Neural cell (in vitro differentiated cells): Measurements from ENCODE around the gene PTK6.

Experiments used
- CTCF ChIP-seq: fragments of 450-650 bp; IDR thresholded peaks from 2 replicates; pipeline ENCODE4 v1.5.1; 2014; ENCODE audit warnings: antibody characterized with exemption, mild to moderate bottlenecking, moderate library complexity; ENCODE audit not compliant: poor library complexity, severe bottlenecking
- EP300 ChIP-seq: fragments of 450-650 bp; conservative IDR thresholded peaks from 2 replicates; pipeline ENCODE4 v1.6.1; 2014; ENCODE audit warnings: antibody characterized with exemption, mild to moderate bottlenecking, moderate library complexity; ENCODE audit not compliant: poor library complexity, severe bottlenecking
- EZH2 ChIP-seq: fragments of 200-600, 300-800 bp; shearing (Covaris generic), sonication (generic); IDR thresholded peaks from 2 replicates; pipeline ENCODE4 v1.6.1; 2014; ENCODE audit warnings: antibody characterized with exemption, low read length, borderline replicate concordance, mild to moderate bottlenecking; ENCODE audit not compliant: insufficient read depth, poor library complexity, severe bottlenecking
- MXI1 ChIP-seq: fragments of 450-650 bp; conservative IDR thresholded peaks from 2 replicates; pipeline ENCODE4 v1.6.1; 2014; ENCODE audit warnings: antibody characterized with exemption, mild to moderate bottlenecking; ENCODE audit not compliant: poor library complexity, severe bottlenecking
- POLR2AphosphoS5 ChIP-seq: IDR thresholded peaks from 2 replicates; pipeline ENCODE4 v1.6.1; 2012
- RAD21 ChIP-seq: fragments of 450-650 bp; conservative IDR thresholded peaks from 2 replicates; pipeline ENCODE4 v1.6.1; 2014; ENCODE audit warnings: antibody characterized with exemption, mild to moderate bottlenecking, moderate library complexity
- SMC3 ChIP-seq: fragments of 450-650 bp; conservative IDR thresholded peaks from 2 replicates; pipeline ENCODE4 v1.6.1; 2014; ENCODE audit warnings: antibody characterized with exemption, mild to moderate bottlenecking, moderate library complexity; ENCODE audit not compliant: poor library complexity
- TAF1 ChIP-seq: IDR thresholded peaks from 2 replicates; pipeline ENCODE4 v1.6.1; 2012; ENCODE audit warnings: low read depth
- TF ChIP-seq, protein P1 (sequence below): IDR thresholded peaks from 2 replicates; pipeline ENCODE4 v1.6.1; 2012; ENCODE audit warnings: borderline replicate concordance

- TF ChIP-seq TAF1 = no peak
- TF ChIP-seq CTCF = no peak
- no peak for TF ChIP-seq EZH2
- TF ChIP-seq EP300 = no peak
- TF ChIP-seq POLR2AphosphoS5 = no peak
- no peak for TF ChIP-seq SMC3
- TF ChIP-seq RAD21 = no peak
- TF ChIP-seq, protein P1, sequence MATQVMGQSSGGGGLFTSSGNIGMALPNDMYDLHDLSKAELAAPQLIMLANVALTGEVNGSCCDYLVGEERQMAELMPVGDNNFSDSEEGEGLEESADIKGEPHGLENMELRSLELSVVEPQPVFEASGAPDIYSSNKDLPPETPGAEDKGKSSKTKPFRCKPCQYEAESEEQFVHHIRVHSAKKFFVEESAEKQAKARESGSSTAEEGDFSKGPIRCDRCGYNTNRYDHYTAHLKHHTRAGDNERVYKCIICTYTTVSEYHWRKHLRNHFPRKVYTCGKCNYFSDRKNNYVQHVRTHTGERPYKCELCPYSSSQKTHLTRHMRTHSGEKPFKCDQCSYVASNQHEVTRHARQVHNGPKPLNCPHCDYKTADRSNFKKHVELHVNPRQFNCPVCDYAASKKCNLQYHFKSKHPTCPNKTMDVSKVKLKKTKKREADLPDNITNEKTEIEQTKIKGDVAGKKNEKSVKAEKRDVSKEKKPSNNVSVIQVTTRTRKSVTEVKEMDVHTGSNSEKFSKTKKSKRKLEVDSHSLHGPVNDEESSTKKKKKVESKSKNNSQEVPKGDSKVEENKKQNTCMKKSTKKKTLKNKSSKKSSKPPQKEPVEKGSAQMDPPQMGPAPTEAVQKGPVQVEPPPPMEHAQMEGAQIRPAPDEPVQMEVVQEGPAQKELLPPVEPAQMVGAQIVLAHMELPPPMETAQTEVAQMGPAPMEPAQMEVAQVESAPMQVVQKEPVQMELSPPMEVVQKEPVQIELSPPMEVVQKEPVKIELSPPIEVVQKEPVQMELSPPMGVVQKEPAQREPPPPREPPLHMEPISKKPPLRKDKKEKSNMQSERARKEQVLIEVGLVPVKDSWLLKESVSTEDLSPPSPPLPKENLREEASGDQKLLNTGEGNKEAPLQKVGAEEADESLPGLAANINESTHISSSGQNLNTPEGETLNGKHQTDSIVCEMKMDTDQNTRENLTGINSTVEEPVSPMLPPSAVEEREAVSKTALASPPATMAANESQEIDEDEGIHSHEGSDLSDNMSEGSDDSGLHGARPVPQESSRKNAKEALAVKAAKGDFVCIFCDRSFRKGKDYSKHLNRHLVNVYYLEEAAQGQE = no peak
- no peak for TF ChIP-seq MXI1
Observed at GRCh38 chr20:63578224-63579016, 41.2 kb upstream of the PTK6 start.
